ENCODE data around the gene FLVCR2. TPM values are rescaled to one million over a fixed set of nuclear protein-coding genes. Genes with fewer than 3 reads are reported as not detected.

The FLVCR2 gene
- total RNA-seq, 2 experiments from 2014 or later, result 2.1 to 5.8 TPM

DNA sequence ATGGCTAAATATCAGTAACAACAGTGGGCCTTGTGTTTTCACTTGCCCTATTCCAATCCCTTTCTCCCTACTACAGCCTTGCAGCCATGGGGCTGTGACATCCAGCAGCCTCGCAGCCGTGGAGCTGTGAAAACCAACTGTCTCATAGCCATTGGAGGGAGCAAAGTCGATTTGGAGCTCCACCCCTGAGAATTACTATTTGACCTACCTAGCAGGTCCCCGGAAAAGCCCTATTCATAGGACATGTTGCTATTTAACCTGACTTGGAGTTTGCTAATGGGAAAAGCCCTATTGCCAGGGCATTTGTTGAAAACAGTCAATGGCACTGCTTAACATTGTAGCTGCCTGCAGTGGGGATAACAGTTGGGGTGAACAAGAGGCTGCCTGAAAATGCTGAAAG, 49.0 kb downstream of the FLVCR2 start:
- DNase-seq (no peak), ATAC-seq (no peak)
- Mint-ChIP-seq H3K36me3 (peaks cover 1% of the 10 kb centered on the region), H3K4me3 (no peak overlapping the region), H3K27me3 (no peaks in the 10 kb centered on the region), H3K4me1 (no peaks in the 10 kb centered on the region), H3K9me3 (ENCODE audit: low read depth) (no peaks in the 10 kb centered on the region), H3K27ac (no peak overlapping the region)
- CTCF ChIA-PET, result interaction anchor here (1.0 to 1.2 kb wide), 2 partner anchors 14 to 355 kb away, joined by 3 to 4 read pairs; no protein-coding TSS in a partner anchor

DNA sequence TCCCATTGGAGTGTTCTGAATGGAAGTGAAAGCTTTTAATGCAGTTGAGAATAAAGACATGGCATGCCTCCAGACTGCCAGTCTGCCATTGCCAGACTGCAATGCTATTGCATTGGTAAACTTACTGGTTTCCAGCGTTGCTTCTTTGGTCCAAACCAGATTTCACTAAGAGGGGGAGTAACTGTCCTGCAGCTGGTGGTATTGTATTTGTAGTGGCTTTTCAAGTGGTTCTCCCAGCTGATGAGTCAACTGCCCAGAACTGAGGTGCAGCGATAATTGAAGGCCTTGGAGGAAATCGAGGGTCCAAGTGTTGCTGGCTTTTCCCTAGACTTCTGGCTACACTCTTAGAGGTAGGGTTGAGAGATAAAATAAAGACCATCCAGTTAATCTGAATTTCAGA, 50.4 kb downstream of the FLVCR2 start:
- H3K4me1 Mint-ChIP-seq, result no peaks in the 10 kb centered on the region
- DNase-seq (no peak), ATAC-seq (no peak)
- no peaks in the 10 kb centered on the region for H3K9me3 Mint-ChIP-seq (ENCODE audit: low read depth)
- peaks cover 1% of the 10 kb centered on the region for H3K36me3 Mint-ChIP-seq
- no peak overlapping the region for H3K4me3 Mint-ChIP-seq
- no peaks in the 10 kb centered on the region for H3K27me3 Mint-ChIP-seq
- CTCF ChIA-PET, result no interaction called here
- no peak overlapping the region for H3K27ac Mint-ChIP-seq

DNA sequence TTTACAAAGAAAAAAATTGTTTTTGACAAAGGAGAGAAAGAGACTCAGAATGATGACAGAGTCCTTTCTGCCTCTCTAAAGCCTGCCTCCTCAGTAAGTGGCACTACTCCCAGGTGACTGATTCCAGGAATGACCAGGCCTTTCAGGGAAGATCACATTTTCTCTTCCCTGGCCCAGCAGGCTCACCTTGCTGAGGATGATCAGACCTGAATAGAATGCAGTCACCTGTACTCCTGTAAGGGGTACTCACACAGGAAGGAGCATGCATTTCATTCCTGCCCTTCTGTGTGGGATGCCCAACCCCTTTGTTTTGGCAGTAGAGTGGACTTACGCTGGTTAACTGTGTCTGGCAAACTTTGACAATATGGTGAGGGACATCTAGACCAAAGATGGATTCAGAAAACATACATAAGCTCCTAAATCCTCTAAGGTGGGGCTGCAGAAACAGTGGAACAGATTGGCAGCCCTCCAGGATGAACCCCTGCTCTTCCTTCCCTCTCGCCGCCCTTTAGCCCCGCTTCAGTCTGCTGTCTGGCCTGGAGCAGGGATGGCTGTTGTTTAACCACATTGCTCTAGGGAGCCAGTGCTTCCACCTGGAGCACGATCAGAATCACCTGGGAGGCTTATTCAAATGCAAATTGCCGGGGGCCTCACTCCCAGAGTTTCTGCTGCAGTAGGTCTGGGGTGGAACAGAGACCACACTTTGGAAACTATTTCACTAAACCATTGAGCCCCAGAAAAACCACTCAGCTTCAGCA, 52.5 kb downstream of the FLVCR2 start:
- Mint-ChIP-seq H3K27ac (no peak overlapping the region), H3K4me3 (no peak overlapping the region), H3K9me3 (ENCODE audit: low read depth) (no peaks in the 10 kb centered on the region), H3K4me1 (no peaks in the 10 kb centered on the region), H3K36me3 (peaks cover 1% of the 10 kb centered on the region), H3K27me3 (no peaks in the 10 kb centered on the region)
- CTCF ChIA-PET, result interaction anchor here (1.7 kb wide), 1 partner anchor 23 kb away, joined by 5 read pairs; no protein-coding TSS in a partner anchor
- ATAC-seq (no peak), DNase-seq (no peak)

DNA sequence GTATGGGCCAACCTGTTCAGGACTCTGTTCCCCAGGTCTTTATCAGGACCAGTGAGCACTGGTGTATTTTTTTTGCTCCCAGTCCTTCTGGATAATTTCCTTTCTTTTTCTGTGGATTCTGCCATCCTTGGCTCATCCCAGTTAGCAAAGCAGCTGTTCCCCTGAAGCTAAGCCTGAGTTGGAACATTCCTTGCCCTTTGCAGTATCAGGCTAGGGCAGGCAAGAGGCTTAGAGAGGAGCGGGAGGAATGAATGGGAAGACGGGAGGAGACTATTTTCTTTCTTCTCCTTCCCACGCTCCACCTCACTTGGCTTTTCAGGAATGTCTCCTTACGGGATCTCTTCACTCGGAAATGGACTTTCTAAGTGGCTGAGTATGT, 53.0 kb downstream of the FLVCR2 start:
- Mint-ChIP-seq H3K36me3 (peaks cover under 1% of the 10 kb centered on the region), H3K4me3 (no peak overlapping the region), H3K27ac (no peak overlapping the region), H3K4me1 (no peaks in the 10 kb centered on the region), H3K9me3 (ENCODE audit: low read depth) (no peaks in the 10 kb centered on the region), H3K27me3 (no peaks in the 10 kb centered on the region)
- no peak for ATAC-seq
- no peak for DNase-seq
- CTCF ChIA-PET, result interaction anchor here (1.7 kb wide), 1 partner anchor 23 kb away, joined by 5 read pairs; no protein-coding TSS in a partner anchor

DNA sequence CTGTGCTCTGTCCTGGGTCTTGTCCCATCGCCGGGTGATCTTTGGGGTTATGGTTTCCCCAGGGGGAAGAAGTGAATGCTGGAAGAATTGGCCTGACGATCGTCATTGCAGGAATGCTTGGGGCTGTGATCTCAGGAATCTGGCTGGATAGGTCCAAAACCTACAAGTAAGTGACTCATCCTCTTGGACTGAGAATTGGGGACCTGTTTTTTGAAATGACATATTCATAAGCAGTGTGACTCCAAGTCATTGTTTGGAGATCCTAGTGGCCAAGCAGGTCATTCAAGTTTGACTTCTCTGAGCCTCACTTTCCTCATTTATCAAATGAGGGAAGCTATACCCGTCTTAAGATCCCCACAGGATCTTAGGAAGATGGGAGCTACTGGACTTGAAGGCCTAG, 56.4 kb downstream of the FLVCR2 start:
- Mint-ChIP-seq H3K27me3 (no peaks in the 10 kb centered on the region), H3K27ac (no peak overlapping the region), H3K9me3 (ENCODE audit: low read depth) (no peaks in the 10 kb centered on the region), H3K4me3 (no peak overlapping the region), H3K4me1 (no peaks in the 10 kb centered on the region), H3K36me3 (no peaks in the 10 kb centered on the region)
- DNase-seq (no peak), ATAC-seq (no peak)
- CTCF ChIA-PET, result no interaction called here

DNA sequence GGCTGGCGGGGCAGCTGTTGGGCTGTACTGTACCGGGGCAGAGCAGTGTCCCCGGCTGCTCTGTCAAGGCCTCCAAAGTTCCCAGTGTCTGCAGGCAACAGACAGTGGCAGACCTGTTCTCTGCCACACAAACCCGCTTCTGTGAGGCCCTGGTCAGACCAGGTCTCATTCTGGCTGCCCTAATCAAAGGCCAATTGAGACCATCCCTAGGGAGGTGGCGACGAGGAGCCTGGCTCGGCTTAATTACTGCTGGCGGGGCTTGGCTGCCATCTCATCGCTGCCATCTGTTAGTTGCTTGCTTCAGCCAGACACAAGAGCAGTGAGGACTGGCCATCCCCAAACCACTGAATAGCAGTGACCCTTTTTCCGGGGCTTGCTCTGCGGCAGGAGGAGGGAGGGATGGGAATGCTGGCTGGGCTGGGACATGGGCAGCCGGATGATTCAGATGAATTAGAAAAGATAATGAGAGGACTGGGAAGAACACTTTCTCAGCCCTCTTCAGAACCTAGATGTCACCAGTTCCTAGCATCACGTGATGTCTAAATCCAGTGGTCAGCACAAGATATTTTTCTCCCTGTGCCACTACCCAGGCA, 57.8 kb downstream of the FLVCR2 start:
- H3K4me3 Mint-ChIP-seq, result no peak overlapping the region
- CTCF ChIA-PET, result interaction anchor here (1.5 kb wide), 1 partner anchor 18 kb away, joined by 7 read pairs; no protein-coding TSS in a partner anchor
- DNase-seq, result no peak
- H3K27me3 Mint-ChIP-seq, result no peaks in the 10 kb centered on the region
- no peaks in the 10 kb centered on the region for H3K9me3 Mint-ChIP-seq (ENCODE audit: low read depth)
- no peaks in the 10 kb centered on the region for H3K36me3 Mint-ChIP-seq
- H3K27ac Mint-ChIP-seq, result no peak overlapping the region
- no peak for ATAC-seq
- no peaks in the 10 kb centered on the region for H3K4me1 Mint-ChIP-seq

DNA sequence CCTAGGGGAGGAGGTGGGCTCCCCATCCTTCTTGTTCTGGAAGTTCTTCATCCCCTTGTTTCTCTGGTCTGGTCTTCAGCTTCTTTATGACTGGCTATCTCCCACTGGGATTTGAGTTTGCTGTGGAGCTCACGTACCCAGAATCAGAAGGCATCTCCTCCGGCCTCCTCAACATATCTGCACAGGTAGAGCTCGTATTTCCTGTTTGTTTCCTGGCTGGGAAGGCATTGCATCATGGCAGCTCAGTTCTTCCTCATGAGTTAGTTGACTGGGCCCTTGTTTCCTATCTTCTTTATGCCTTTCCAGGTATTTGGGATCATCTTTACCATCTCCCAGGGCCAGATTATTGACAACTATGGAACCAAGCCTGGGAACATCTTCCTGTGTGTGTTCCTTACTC, 62.5 kb downstream of the FLVCR2 start:
- no peaks in the 10 kb centered on the region for H3K27me3 Mint-ChIP-seq
- no peak overlapping the region for H3K4me3 Mint-ChIP-seq
- H3K36me3 Mint-ChIP-seq, result no peaks in the 10 kb centered on the region
- no peak overlapping the region for H3K27ac Mint-ChIP-seq
- no peaks in the 10 kb centered on the region for H3K9me3 Mint-ChIP-seq (ENCODE audit: low read depth)
- ATAC-seq (no peak), DNase-seq (no peak)
- CTCF ChIA-PET, result interaction anchor here (0.7 kb wide), 1 partner anchor 13 kb away, joined by 3 read pairs; no protein-coding TSS in a partner anchor
- H3K4me1 Mint-ChIP-seq, result no peaks in the 10 kb centered on the region

DNA sequence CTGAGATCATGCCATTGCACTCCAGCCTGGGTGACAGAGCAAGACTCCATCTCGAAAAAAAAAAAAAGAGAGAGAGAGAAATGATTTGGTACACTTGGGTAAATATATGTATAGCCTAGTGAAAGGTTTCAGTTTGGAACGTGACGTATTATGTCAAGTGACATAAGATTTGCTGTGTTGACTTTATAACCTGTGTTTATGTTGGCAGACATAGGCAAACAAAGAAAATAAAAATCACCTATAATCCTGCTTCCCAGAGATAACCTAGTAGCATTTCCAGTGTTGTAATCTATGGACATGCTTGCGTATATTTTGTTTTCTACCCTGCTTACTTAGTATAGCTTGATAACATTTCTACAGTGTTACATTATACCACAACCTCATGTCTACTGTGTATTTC, 65.6 kb downstream of the FLVCR2 start:
- H3K27ac Mint-ChIP-seq, result no peak overlapping the region
- H3K36me3 Mint-ChIP-seq, result peaks cover 2% of the 10 kb centered on the region
- H3K27me3 Mint-ChIP-seq, result no peaks in the 10 kb centered on the region
- CTCF ChIA-PET, result no interaction called here
- no peak for DNase-seq
- H3K4me3 Mint-ChIP-seq, result no peak overlapping the region
- no peaks in the 10 kb centered on the region for H3K4me1 Mint-ChIP-seq
- no peak for ATAC-seq
- H3K9me3 Mint-ChIP-seq (ENCODE audit: low read depth), result no peaks in the 10 kb centered on the region

DNA sequence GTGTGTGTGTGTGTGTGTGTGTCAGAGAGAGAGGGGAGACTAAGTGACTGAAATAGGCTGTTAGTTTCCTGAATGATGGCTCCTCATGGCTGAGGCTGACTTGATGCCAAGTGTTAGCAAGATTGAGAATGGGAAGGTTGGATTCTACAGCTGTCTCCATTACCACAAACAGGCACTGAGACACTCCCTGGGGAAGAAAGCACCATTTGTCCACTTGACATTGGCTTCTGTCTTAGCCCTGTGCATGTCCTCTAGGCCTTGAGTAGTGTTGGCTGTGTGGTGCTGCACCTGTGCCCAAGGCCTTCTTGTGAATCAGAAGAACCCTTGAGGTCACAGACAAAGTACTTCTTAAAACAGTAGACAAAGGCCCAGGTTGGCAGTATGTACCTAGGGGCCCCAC, 66.6 kb downstream of the FLVCR2 start:
- CTCF ChIA-PET, result interaction anchor here (0.6 to 0.7 kb wide), 2 partner anchors 32 to 306 kb away, joined by 3 to 7 read pairs; no protein-coding TSS in a partner anchor
- Mint-ChIP-seq H3K4me3 (no peak overlapping the region), H3K27ac (no peak overlapping the region), H3K9me3 (ENCODE audit: low read depth) (no peaks in the 10 kb centered on the region), H3K4me1 (no peaks in the 10 kb centered on the region), H3K36me3 (peaks cover 11% of the 10 kb centered on the region), H3K27me3 (no peaks in the 10 kb centered on the region)
- no peak for DNase-seq
- ATAC-seq, result no peak

DNA sequence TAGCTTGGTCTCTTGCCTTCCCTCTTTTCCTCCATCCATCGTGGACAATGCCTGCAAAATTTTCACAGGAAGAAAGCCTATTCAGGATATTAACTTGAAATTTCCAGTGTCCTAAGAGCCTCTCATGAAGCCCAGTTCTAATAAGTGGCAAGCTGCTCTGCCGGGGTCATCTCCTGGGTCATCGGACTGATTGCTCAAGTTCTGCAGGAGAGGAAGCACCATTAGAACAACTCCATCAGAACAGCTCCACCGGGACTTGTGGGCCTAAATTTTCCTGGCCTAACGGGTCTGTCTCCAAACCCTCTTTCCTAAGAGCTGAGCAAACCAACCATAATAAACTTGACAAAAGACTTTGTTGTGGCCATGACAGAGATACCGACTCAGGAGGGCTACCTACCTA, 68.3 kb downstream of the FLVCR2 start:
- ATAC-seq (no peak), DNase-seq (no peak)
- Mint-ChIP-seq H3K36me3 (peaks cover 26% of the 10 kb centered on the region), H3K4me1 (no peaks in the 10 kb centered on the region), H3K9me3 (ENCODE audit: low read depth) (no peaks in the 10 kb centered on the region), H3K4me3 (no peak overlapping the region), H3K27ac (no peak overlapping the region), H3K27me3 (no peaks in the 10 kb centered on the region)
- CTCF ChIA-PET, result interaction anchor here (1.5 to 1.6 kb wide), 2 partner anchors 69 to 260 kb away, joined by 3 to 4 read pairs; partner anchors contain the start of gene FLVCR2

DNA sequence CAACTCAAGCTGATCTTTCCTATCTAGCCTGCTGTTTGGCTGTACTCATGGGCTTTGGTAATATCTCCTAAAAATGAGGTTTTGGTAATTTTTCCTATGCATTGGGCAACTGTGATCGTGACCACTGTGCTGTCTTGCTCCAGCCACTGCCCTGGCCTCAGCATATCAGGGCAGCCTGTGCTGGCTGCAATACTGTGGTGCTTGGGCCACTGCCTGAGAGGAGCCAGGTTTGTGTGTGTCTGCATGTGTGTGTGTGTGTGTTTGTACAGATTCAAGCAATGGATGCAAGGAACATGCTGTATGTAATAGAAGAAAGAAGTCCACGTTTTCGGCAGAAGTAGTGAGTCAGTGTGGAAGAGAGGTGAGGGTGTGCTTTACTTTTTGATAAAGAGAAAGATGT, 69.2 kb downstream of the FLVCR2 start:
- CTCF ChIA-PET, result interaction anchor here (1.5 to 1.6 kb wide), 2 partner anchors 70 to 259 kb away, joined by 3 to 4 read pairs; partner anchors contain the start of gene FLVCR2
- Mint-ChIP-seq H3K27ac (no peak overlapping the region), H3K4me3 (no peak overlapping the region), H3K9me3 (ENCODE audit: low read depth) (no peaks in the 10 kb centered on the region), H3K27me3 (no peaks in the 10 kb centered on the region), H3K36me3 (peaks cover 29% of the 10 kb centered on the region), H3K4me1 (no peaks in the 10 kb centered on the region)
- no peak for ATAC-seq
- no peak for DNase-seq

DNA sequence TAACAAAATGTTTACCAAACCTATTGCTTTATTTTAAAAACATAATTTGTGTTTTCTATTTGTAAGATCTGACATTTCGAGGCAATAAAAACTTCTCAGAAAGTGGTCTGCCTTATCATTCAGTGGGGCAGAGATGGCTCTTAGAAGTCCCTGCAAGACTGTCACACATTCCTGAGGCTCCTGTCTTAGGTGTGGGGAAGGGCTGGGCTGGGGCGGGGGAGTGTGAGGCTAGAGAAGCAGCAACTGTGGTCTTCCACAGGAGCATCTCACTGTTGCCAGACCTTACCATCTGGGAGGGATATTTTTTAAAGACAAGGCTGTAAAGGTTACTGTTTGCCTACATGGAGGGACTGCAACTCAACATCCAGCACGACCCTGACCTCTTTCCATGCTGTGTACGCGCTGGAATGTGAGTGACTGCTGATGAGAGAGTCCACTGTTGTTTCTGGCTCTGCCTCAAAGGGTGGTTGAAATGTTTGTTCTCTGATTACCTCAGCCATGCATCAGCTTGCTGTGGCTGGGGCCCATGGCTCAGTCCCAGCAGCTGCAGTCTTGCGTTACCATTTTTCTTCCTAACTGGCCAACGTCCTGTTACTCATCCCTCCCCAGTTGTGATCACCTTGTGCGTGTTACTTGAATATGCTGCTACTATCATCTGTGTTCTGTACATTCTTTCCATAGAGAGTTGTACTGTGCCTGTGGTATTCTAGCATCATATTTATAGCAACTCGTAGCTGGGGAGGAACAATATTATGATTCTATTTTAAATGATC, 69.8 kb downstream of the FLVCR2 start:
- Mint-ChIP-seq H3K36me3 (peaks cover 31% of the 10 kb centered on the region), H3K27ac (no peak overlapping the region), H3K4me3 (no peak overlapping the region), H3K27me3 (no peaks in the 10 kb centered on the region), H3K4me1 (no peaks in the 10 kb centered on the region), H3K9me3 (ENCODE audit: low read depth) (no peaks in the 10 kb centered on the region)
- CTCF ChIA-PET, result interaction anchor here (1.6 to 1.8 kb wide), 2 partner anchors 12 to 70 kb away, joined by 5 to 9 read pairs; partner anchors contain the start of genes ERG28, FLVCR2 and TTLL5
- ATAC-seq (no peak), DNase-seq (no peak)

DNA sequence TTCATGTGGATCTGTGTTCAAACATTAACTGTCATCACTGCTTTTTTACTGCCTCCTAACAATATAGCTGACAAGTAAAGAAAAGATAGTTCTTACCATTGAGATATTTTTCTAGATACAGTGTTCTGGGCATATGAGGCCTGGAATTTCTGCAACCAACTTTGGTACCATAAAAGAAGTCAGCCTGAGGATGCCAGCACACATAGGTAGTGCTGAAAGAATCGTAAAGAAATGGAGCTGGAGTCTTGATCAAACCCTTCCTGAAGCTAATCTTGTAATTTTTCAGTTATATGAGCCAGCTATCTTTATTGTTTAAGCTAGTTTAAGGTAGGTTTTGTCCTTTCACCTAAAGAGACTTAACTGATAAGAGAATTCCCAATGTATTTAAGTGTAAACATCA, 70.9 kb downstream of the FLVCR2 start:
- ATAC-seq (no peak), DNase-seq (no peak)
- Mint-ChIP-seq H3K4me3 (no peak overlapping the region), H3K27ac (no peak overlapping the region), H3K9me3 (ENCODE audit: low read depth) (no peaks in the 10 kb centered on the region), H3K27me3 (no peaks in the 10 kb centered on the region), H3K36me3 (peaks cover 36% of the 10 kb centered on the region), H3K4me1 (peaks cover 2% of the 10 kb centered on the region)
- CTCF ChIA-PET, result interaction anchor here (1.3 to 1.8 kb wide), 3 partner anchors 11 to 73 kb away, joined by 3 to 9 read pairs (median 5); partner anchors contain the start of genes ERG28, FLVCR2 and TTLL5
